ENCODE measurements around the gene VSTM4. TPM values are rescaled to one million over a fixed set of nuclear protein-coding genes. Genes with fewer than 3 reads are reported as not detected.

The VSTM4 gene
- total and polyA plus RNA-seq, 4 donors = 1.0 to 3.1 (median 2.0) TPM

DNA sequence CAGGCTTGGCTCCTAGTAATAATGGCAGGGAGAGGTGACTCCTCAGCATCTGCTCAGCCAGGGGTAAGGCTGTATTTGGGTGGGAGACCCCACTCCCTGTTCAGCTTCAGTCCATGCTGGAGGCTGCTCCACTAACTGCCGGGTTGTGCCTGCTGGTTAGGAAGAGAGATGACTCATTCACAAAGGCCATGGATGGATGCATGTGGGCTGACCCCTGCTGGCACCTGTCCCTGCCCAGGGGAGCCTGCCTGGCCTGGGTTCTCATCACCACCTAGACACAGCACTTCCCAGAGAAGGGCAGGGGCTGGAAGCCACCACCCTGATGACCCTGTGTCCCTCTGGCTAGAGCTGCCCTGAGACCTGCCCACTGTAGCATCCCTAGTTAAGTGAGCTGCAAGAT is 59.0 kb downstream of the VSTM4 start:
- Histone ChIP-seq H3K27ac (ENCODE audit: low read depth in 1 of 2, low read length in 2 of 2) (no peak overlapping the region), H3K27me3 (ENCODE audit: control insufficient read depth in 4 of 4, insufficient read depth in 4 of 4, low read length in 3 of 4) (no peaks in the 10 kb centered on the region), H3K4me1 (ENCODE audit: control insufficient read depth in 4 of 4, insufficient read depth in 4 of 4, low read length in 3 of 4) (no peaks in the 10 kb centered on the region), H3K9ac (ENCODE audit: low read depth in 1 of 2, low read length in 2 of 2) (no peak overlapping the region), H3K9me3 (ENCODE audit: control insufficient read depth in 4 of 4, low read length in 3 of 4) (peaks cover 0 to 3% (median 0%) of the 10 kb centered on the region in 4 donors), H3K4me3 (ENCODE audit: low read depth in 1 of 3, low read length in 3 of 3) (no peak overlapping the region), H3K36me3 (ENCODE audit: control insufficient read depth in 4 of 4, insufficient read depth in 3 of 4, low read depth in 1 of 4, low read length in 3 of 4) (no peaks in the 10 kb centered on the region)
- no peak for DNase-seq (ENCODE audit: low spot score)
- TF ChIP-seq FOXA2 (IDR thresholded peaks at IDR 0.05) (no peak), YY1 (IDR thresholded peaks at IDR 0.05) (no peak), EGR1 (IDR thresholded peaks at IDR 0.05; ENCODE audit: low read depth in 2 of 2) (no peak), GABPA (IDR thresholded peaks at IDR 0.05 in 1 of 2, conservative IDR thresholded peaks at IDR 0.05 in 1 of 2) (no peak), NR2F2 (IDR thresholded peaks at IDR 0.05) (no peak), JUND (IDR thresholded peaks at IDR 0.05) (no peak), HNF4A (conservative IDR thresholded peaks at IDR 0.05) (no peak), RAD21 (IDR thresholded peaks at IDR 0.05) (no peak), MAX (IDR thresholded peaks at IDR 0.05) (no peak), CTCF (IDR thresholded peaks at IDR 0.05; ENCODE audit: low read depth, low read length, missing input control) (no peak), SP1 (IDR thresholded peaks at IDR 0.05) (no peak), RXRA (IDR thresholded peaks at IDR 0.05) (no peak)
- TF ChIP-seq, protein P1, sequence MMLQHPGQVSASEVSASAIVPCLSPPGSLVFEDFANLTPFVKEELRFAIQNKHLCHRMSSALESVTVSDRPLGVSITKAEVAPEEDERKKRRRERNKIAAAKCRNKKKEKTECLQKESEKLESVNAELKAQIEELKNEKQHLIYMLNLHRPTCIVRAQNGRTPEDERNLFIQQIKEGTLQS (IDR thresholded peaks at IDR 0.05) = no peak
- WGBS = 88% methylated on average over 1 of the region's 1 CpG

- no peak for DNase-seq (ENCODE audit: low spot score)
- Histone ChIP-seq H3K4me3 (ENCODE audit: low read depth in 1 of 3, low read length in 3 of 3) (no peak overlapping the region), H3K27ac (ENCODE audit: low read depth in 1 of 2, low read length in 2 of 2) (no peak overlapping the region), H3K27me3 (ENCODE audit: control insufficient read depth in 4 of 4, insufficient read depth in 4 of 4, low read length in 3 of 4) (no peaks in the 10 kb centered on the region), H3K36me3 (ENCODE audit: control insufficient read depth in 4 of 4, insufficient read depth in 3 of 4, low read depth in 1 of 4, low read length in 3 of 4) (no peaks in the 10 kb centered on the region), H3K4me1 (ENCODE audit: control insufficient read depth in 4 of 4, insufficient read depth in 4 of 4, low read length in 3 of 4) (peaks cover 0 to 5% (median 1%) of the 10 kb centered on the region in 4 donors), H3K9ac (ENCODE audit: low read depth in 1 of 2, low read length in 2 of 2) (no peak overlapping the region), H3K9me3 (ENCODE audit: control insufficient read depth in 4 of 4, low read length in 3 of 4) (peaks cover 0 to 3% (median 0%) of the 10 kb centered on the region in 4 donors)
- TF ChIP-seq REST (IDR thresholded peaks at IDR 0.05) (no peak), NR2F2 (IDR thresholded peaks at IDR 0.05) (peak; percentile 34), RXRA (IDR thresholded peaks at IDR 0.05) (no peak), EGR1 (IDR thresholded peaks at IDR 0.05; ENCODE audit: low read depth in 2 of 2) (no peak), HNF4G (IDR thresholded peaks at IDR 0.05) (no peak)
- WGBS = 81% methylated on average over 5 of the region's 5 CpGs
Measured at GRCh38 chr10:49055221-49055849, 60.0 kb downstream of the VSTM4 start.

All from liver (tissue), 9 donors.